A549 (cell line): ENCODE measurements around the gene GYS1.
"Not testable (repeated sequence)": the region's sequence is repeated elsewhere in the genome, so short reads cannot be mapped to it uniquely, and the experiment has no call there.

Experiments used
- CEBPB ChIP-seq, 2 experiments: fragments of >200 bp in 1 of 2; sonication (Bioruptor Twin) in 1 of 2; formaldehyde crosslinking in 1 of 2; IDR thresholded peaks; 2 replicates each; pipeline ENCODE4 v1.6.1; 2012 to 2016
- EP300 ChIP-seq, 2 experiments: fragments of >200 bp; sonication (Bioruptor Twin); formaldehyde crosslinking; IDR thresholded peaks; 2 replicates in 1 of 2; 3 replicates in 1 of 2; pipeline ENCODE4 v1.6.1; 2016 to 2017
- HDAC2 ChIP-seq: fragments of 200-600 bp; sonication (generic); IDR thresholded peaks from 2 replicates; pipeline ENCODE4 v1.6.1; 2016
- KDM5A ChIP-seq: fragments of 200-600 bp; sonication (generic); IDR thresholded peaks from 2 replicates; pipeline ENCODE4 v1.6.1; 2016; ENCODE audit warnings: antibody characterized with exemption, mild to moderate bottlenecking
- PHF8 ChIP-seq: fragments of 200-600 bp; sonication (generic); IDR thresholded peaks from 2 replicates; pipeline ENCODE4 v1.6.1; 2016; ENCODE audit warnings: low read depth, mild to moderate bottlenecking, antibody characterized with exemption, moderate library complexity, borderline replicate concordance
- POLR2A ChIP-seq: IDR thresholded peaks from 2 replicates; pipeline ENCODE4 v1.6.1; 2012; ENCODE audit warnings: mild to moderate bottlenecking, low read length
- RAD21 ChIP-seq, 2 experiments: fragments of >200 bp in 1 of 2; sonication (Bioruptor Twin) in 1 of 2; formaldehyde crosslinking in 1 of 2; IDR thresholded peaks in 1 of 2; conservative IDR thresholded peaks in 1 of 2; 2 replicates in 1 of 2; 3 replicates in 1 of 2; pipeline ENCODE4 v1.6.1; 2012 to 2018; ENCODE audit warnings: inconsistent platforms in 1 of 2
- ZFP36 ChIP-seq: fragments of 450-650 bp; IDR thresholded peaks from 2 replicates; pipeline ENCODE4 v1.6.1; 2014; ENCODE audit warnings: borderline replicate concordance; ENCODE audit not compliant: partially characterized antibody
- TF ChIP-seq, protein P1 (sequence below): fragments of >200 bp; sonication (Bioruptor Twin); formaldehyde crosslinking; IDR thresholded peaks from 3 replicates; pipeline ENCODE4 v1.5.1; 2016
- TF ChIP-seq, protein P2 (sequence below): fragments of 450-650 bp; IDR thresholded peaks from 2 replicates; pipeline ENCODE4 v1.6.1; 2014; ENCODE audit warnings: antibody characterized with exemption
- TF ChIP-seq, protein P3 (sequence below): IDR thresholded peaks from 2 replicates; pipeline ENCODE4 v1.6.1; 2012

DNA sequence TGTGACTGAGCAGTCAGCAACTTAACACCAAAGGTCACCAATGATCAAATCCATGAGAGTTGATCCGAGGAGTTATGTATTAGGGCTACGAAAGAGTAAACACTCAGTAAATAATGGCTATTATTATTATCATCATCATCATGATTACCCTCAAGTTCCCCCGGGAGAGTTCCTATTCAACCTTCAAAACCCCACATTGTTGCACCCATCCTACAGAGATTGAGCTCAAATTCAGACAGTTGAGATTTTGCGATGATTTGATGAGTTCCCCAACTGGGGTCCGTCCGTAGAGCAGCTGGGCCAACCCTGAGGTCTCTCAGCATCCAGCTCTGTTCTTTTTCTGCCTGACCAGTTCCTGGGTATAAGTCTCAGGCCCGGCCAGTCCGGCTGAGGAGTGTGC lies 45.0 kb upstream of the GYS1 start:
- TF ChIP-seq, protein P1, sequence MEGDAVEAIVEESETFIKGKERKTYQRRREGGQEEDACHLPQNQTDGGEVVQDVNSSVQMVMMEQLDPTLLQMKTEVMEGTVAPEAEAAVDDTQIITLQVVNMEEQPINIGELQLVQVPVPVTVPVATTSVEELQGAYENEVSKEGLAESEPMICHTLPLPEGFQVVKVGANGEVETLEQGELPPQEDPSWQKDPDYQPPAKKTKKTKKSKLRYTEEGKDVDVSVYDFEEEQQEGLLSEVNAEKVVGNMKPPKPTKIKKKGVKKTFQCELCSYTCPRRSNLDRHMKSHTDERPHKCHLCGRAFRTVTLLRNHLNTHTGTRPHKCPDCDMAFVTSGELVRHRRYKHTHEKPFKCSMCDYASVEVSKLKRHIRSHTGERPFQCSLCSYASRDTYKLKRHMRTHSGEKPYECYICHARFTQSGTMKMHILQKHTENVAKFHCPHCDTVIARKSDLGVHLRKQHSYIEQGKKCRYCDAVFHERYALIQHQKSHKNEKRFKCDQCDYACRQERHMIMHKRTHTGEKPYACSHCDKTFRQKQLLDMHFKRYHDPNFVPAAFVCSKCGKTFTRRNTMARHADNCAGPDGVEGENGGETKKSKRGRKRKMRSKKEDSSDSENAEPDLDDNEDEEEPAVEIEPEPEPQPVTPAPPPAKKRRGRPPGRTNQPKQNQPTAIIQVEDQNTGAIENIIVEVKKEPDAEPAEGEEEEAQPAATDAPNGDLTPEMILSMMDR = not testable (repeated sequence)
- TF ChIP-seq, protein P2, sequence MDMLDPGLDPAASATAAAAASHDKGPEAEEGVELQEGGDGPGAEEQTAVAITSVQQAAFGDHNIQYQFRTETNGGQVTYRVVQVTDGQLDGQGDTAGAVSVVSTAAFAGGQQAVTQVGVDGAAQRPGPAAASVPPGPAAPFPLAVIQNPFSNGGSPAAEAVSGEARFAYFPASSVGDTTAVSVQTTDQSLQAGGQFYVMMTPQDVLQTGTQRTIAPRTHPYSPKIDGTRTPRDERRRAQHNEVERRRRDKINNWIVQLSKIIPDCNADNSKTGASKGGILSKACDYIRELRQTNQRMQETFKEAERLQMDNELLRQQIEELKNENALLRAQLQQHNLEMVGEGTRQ = not testable (repeated sequence)
- not testable (repeated sequence) for TF ChIP-seq EP300 (IDR thresholded peaks at IDR 0.05); RAD21 (conservative IDR thresholded peaks at IDR 0.05 in 1 of 2, IDR thresholded peaks at IDR 0.05 in 1 of 2); PHF8; POLR2A; ZFP36; CEBPB (IDR thresholded peaks at IDR 0.05); KDM5A; HDAC2
- TF ChIP-seq, protein P3, sequence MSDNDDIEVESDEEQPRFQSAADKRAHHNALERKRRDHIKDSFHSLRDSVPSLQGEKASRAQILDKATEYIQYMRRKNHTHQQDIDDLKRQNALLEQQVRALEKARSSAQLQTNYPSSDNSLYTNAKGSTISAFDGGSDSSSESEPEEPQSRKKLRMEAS = not testable (repeated sequence)
